Thyroid gland (tissue), 4 donors: Measurements from ENCODE around the gene OR2L2. TPM values are rescaled to one million over a fixed set of nuclear protein-coding genes. Genes with fewer than 3 reads are reported as not detected.

Experiments used
- DNase-seq, 2 donors: peaks; one replicate each; pipeline ENCODE4 v3.0.0-alpha.2; 2019
- H3K27ac ChIP-seq, 3 donors: fragments of 200-600 bp; sonication (generic); 1 replicate in 2 of 3; 2 replicates in 1 of 3; pipeline ENCODE4 v1.5.1; 2016 to 2019; ENCODE audit warnings: mild to moderate bottlenecking in 1 of 3, moderate library complexity in 1 of 3
- H3K27me3 ChIP-seq: fragments of 200-600 bp; sonication (generic); one replicate; pipeline ENCODE4 v1.5.1; 2019
- H3K36me3 ChIP-seq, 2 donors: fragments of 200-600 bp; sonication (generic); one replicate each; pipeline ENCODE4 v1.5.1; 2016 to 2019
- H3K4me1 ChIP-seq, 2 donors: fragments of 200-600 bp; sonication (generic); one replicate each; pipeline ENCODE4 v1.5.1; 2017 to 2019
- H3K4me3 ChIP-seq, 3 donors: fragments of 200-600 bp; sonication (generic); replicated peaks in 1 of 3; 1 replicate in 2 of 3; 2 replicates in 1 of 3; pipeline ENCODE4 v1.5.1; 2016; ENCODE audit warnings: mild to moderate bottlenecking in 1 of 3
- H3K9me3 ChIP-seq: fragments of 200-600 bp; sonication (generic); one replicate; pipeline ENCODE4 v1.5.1; 2017
- POLR2A ChIP-seq, 2 donors: fragments of 450-650 bp; IDR thresholded peaks; one replicate each; pipeline ENCODE4 v1.6.1; 2017; ENCODE audit warnings: antibody characterized with exemption in 2 of 2, mild to moderate bottlenecking in 2 of 2, moderate library complexity in 1 of 2
- WGBS, 2 donors: methylation state at CpG; one replicate each; pipeline ENCODE4 v1.1.5; 2017; 5-methylcytosine and 5-hydroxymethylcytosine counted together
- intact Hi-C: fragments of 100-400 bp; cut with DNase I; formaldehyde crosslinking; loops from one replicate; pipeline ENCODE4 v1.15.1; 2023
- total RNA-seq, 4 donors: library from RNA; depleted of rRNA; stranded (reverse); fragments of >200 nt; gene quantifications; one replicate each; pipeline ENCODE4 v1.2.3, GENCODE V29; 2016
- TF ChIP-seq, protein P1 (sequence below), 6 experiments: fragments of 200-600 bp in 3 of 6; fragments of 450-650 bp in 3 of 6; sonication (generic) in 3 of 6; IDR thresholded peaks; one replicate each; pipeline ENCODE4 v1.5.1; 2016 to 2019; ENCODE audit warnings: antibody characterized with exemption in 6 of 6, mild to moderate bottlenecking in 2 of 6, inconsistent platforms in 1 of 6, moderate library complexity in 1 of 6

The OR2L2 gene, protein sequence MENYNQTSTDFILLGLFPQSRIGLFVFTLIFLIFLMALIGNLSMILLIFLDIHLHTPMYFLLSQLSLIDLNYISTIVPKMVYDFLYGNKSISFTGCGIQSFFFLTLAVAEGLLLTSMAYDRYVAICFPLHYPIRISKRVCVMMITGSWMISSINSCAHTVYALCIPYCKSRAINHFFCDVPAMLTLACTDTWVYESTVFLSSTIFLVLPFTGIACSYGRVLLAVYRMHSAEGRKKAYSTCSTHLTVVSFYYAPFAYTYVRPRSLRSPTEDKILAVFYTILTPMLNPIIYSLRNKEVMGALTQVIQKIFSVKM
- total RNA-seq: under 1 TPM in 2 of 4 donors, not detected in 2; 0.27 to 0.34 TPM

DNA sequence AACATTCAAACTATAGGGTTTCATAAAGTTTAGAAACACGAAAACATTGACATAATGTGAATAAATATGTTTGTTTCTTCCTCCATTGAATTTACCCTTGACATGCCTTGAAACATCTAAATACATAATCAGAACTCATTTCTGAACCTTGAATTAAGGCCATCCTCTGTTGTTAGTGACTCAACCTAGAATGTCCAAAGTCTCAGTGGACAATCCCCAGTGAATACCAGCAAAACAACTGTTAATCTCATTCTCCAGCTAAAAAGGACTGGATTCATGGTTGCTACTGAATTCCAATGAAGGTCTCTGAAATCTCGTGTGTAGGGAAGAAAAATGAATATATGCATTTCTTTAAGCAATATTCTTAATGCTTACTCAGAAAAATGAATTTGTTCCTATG is at the start of gene OR2L2:
TSS of gene OR2L2 (plus strand) at position 301 of the 400 bp plus-strand sequence. CDS start 8,198 bp downstream, outside the sequence.
- Histone ChIP-seq H3K9me3 (no peaks in the 10 kb centered on the region), H3K36me3 (no peaks in the 10 kb centered on the region), H3K27ac (no peak within 1 kb of the TSS), H3K27me3 (no peaks in the 10 kb centered on the region), H3K4me3 (no peak within 1 kb of the TSS), H3K4me1 (no peaks in the 10 kb centered on the region)
- WGBS, 2 donors: 54 to 65% methylated on average over 2 of the region's 2 CpGs
- intact Hi-C loops: no loop called here
- no peak for DNase-seq
- TF ChIP-seq, protein P1, sequence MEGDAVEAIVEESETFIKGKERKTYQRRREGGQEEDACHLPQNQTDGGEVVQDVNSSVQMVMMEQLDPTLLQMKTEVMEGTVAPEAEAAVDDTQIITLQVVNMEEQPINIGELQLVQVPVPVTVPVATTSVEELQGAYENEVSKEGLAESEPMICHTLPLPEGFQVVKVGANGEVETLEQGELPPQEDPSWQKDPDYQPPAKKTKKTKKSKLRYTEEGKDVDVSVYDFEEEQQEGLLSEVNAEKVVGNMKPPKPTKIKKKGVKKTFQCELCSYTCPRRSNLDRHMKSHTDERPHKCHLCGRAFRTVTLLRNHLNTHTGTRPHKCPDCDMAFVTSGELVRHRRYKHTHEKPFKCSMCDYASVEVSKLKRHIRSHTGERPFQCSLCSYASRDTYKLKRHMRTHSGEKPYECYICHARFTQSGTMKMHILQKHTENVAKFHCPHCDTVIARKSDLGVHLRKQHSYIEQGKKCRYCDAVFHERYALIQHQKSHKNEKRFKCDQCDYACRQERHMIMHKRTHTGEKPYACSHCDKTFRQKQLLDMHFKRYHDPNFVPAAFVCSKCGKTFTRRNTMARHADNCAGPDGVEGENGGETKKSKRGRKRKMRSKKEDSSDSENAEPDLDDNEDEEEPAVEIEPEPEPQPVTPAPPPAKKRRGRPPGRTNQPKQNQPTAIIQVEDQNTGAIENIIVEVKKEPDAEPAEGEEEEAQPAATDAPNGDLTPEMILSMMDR (IDR thresholded peaks at IDR 0.05): no peak
- TF ChIP-seq POLR2A (IDR thresholded peaks at IDR 0.05): no peak

- Histone ChIP-seq H3K27ac (no peak overlapping the region), H3K4me1 (no peaks in the 10 kb centered on the region), H3K4me3 (no peak overlapping the region), H3K9me3 (no peaks in the 10 kb centered on the region), H3K27me3 (no peaks in the 10 kb centered on the region), H3K36me3 (no peaks in the 10 kb centered on the region)
- intact Hi-C loops: no loop called here
- 45 to 51% methylated on average over 2 of the region's 2 CpGs for WGBS, 2 donors
- DNase-seq: no peak
- TF ChIP-seq, protein P1 (IDR thresholded peaks at IDR 0.05): no peak
- TF ChIP-seq POLR2A (IDR thresholded peaks at IDR 0.05): no peak
These were observed 36.9 kb upstream of the OR2L2 start for GRCh38 chr1:247992986-247993385.

GRCh38 chr1:247998811-247999210 is 31.1 kb upstream of the OR2L2 start:
- no peaks in the 10 kb centered on the region for H3K27me3 ChIP-seq
- no peaks in the 10 kb centered on the region for H3K9me3 ChIP-seq
- H3K36me3 ChIP-seq: no peaks in the 10 kb centered on the region
- no peak overlapping the region for H3K27ac ChIP-seq
- TF ChIP-seq, protein P1 (IDR thresholded peaks at IDR 0.05): no peak
- TF ChIP-seq POLR2A (IDR thresholded peaks at IDR 0.05): no peak
- DNase-seq: no peak
- no peak overlapping the region for H3K4me3 ChIP-seq
- H3K4me1 ChIP-seq: no peaks in the 10 kb centered on the region
- intact Hi-C loops: no loop called here
- WGBS, 2 donors: 58 to 59% methylated on average over 2 of the region's 2 CpGs

DNA sequence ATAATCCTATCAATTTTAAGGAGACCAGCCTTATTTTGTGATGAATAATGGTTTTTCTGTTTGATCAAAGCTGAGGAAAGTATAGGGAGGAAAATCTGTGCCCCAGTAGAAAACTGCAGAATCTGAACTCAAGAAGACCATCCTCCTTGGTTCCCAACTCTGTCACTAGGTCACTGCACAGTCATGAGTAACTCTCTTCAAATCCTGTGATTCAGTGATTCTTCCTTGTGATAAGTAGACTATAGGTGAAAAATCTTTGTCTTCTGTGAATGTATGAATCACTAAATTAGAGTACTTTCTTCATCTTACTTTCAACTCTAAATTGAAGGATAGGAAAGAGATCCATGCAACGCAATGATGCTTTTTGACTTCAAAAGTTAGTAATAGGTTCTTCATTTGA is 29.7 kb upstream of the OR2L2 start:
- 94 to 98% methylated on average over 1 of the region's 1 CpG for WGBS, 2 donors
- H3K27me3 ChIP-seq: no peaks in the 10 kb centered on the region
- no peak for TF ChIP-seq POLR2A (IDR thresholded peaks at IDR 0.05)
- TF ChIP-seq, protein P1 (IDR thresholded peaks at IDR 0.05): no peak
- intact Hi-C loops: no loop called here
- no peaks in the 10 kb centered on the region for H3K36me3 ChIP-seq
- H3K9me3 ChIP-seq: no peaks in the 10 kb centered on the region
- no peaks in the 10 kb centered on the region for H3K4me1 ChIP-seq
- H3K27ac ChIP-seq: no peak overlapping the region
- no peak overlapping the region for H3K4me3 ChIP-seq
- no peak for DNase-seq

DNA sequence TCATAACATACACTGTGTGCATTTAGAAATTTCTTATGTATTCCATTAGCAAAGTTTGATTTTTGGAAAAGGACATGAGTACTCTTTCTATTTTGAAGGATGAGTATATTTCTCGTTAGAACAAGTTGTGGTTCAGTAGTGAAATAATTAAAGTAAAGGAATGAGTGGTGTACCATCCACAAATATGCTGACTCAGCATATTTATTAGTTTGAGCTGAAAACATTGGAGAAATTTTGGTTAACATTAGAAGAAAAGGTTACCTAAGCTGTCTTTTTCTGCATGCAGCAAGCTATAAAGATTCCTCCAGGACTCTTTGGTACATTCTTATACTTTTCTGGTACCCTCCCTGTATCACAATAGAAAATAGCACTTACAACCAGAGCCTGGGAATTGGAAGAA is 22.1 kb upstream of the OR2L2 start:
- H3K27me3 ChIP-seq: no peaks in the 10 kb centered on the region
- DNase-seq: no peak
- no peak for TF ChIP-seq POLR2A (IDR thresholded peaks at IDR 0.05)
- TF ChIP-seq, protein P1 (IDR thresholded peaks at IDR 0.05): no peak
- no peaks in the 10 kb centered on the region for H3K36me3 ChIP-seq
- H3K27ac ChIP-seq: no peak overlapping the region
- 58 to 64% methylated on average over 1 of the region's 1 CpG for WGBS, 2 donors
- no peak overlapping the region for H3K4me3 ChIP-seq
- no peaks in the 10 kb centered on the region for H3K9me3 ChIP-seq
- intact Hi-C loops: no loop called here
- H3K4me1 ChIP-seq: no peaks in the 10 kb centered on the region
